Osteocyte (in vitro differentiated cells): ENCODE measurements around the gene GOLGA6L25. TPM values are rescaled to one million over a fixed set of nuclear protein-coding genes. Genes with fewer than 3 reads are reported as not detected.
"Not testable (repeated sequence)": the region's sequence is repeated elsewhere in the genome, so short reads cannot be mapped to it uniquely, and the experiment has no call there.

ENCODE experiments used
- DNase-seq: peaks from one replicate; pipeline ENCODE4 v3.0.0; 2021; ENCODE audit warnings: mixed read lengths; ENCODE audit not compliant: unreplicated experiment; ENCODE audit errors: extremely low spot score
- H3K27ac Mint-ChIP-seq: one replicate; pipeline ENCODE4 v1.8.0; 2021; ENCODE audit warnings: mild to moderate bottlenecking, mixed read lengths; ENCODE audit not compliant: unreplicated experiment
- H3K27me3 Mint-ChIP-seq: one replicate; pipeline ENCODE4 v1.8.0; 2021; ENCODE audit warnings: mixed read lengths; ENCODE audit not compliant: unreplicated experiment
- H3K36me3 Mint-ChIP-seq: one replicate; pipeline ENCODE4 v1.8.0; 2021; ENCODE audit warnings: mixed read lengths; ENCODE audit not compliant: unreplicated experiment
- H3K4me1 Mint-ChIP-seq: one replicate; pipeline ENCODE4 v1.8.0; 2021; ENCODE audit warnings: mixed read lengths; ENCODE audit not compliant: unreplicated experiment
- H3K4me3 Mint-ChIP-seq: one replicate; pipeline ENCODE4 v1.8.0; 2021; ENCODE audit warnings: mild to moderate bottlenecking, moderate library complexity, mixed read lengths; ENCODE audit not compliant: unreplicated experiment
- H3K9me3 Mint-ChIP-seq: one replicate; pipeline ENCODE4 v1.8.0; 2021; ENCODE audit warnings: mixed read lengths; ENCODE audit not compliant: unreplicated experiment
- total RNA-seq: library from RNA; stranded (reverse); gene quantifications from 2 replicates; pipeline ENCODE4 v1.2.1, GENCODE V29; 2021

Gene GOLGA6L25
- total RNA-seq, 1 donor from 2014 or later: not detected

- H3K36me3 Mint-ChIP-seq, H3K27ac Mint-ChIP-seq, H3K4me1 Mint-ChIP-seq, H3K27me3 Mint-ChIP-seq, H3K9me3 Mint-ChIP-seq, DNase-seq, H3K4me3 Mint-ChIP-seq: not testable (repeated sequence)
Observed at GRCh38 chr15:28598209-28598608, 44.8 kb downstream of the GOLGA6L25 start.

GRCh38 chr15:28602152-28602551, 48.8 kb downstream of the GOLGA6L25 start:
- H3K4me1 Mint-ChIP-seq, H3K27me3 Mint-ChIP-seq, DNase-seq, H3K27ac Mint-ChIP-seq, H3K4me3 Mint-ChIP-seq, H3K36me3 Mint-ChIP-seq, H3K9me3 Mint-ChIP-seq: not testable (repeated sequence)

Other genes starting within 250 kb of the GOLGA6L25 start
- 89.2 and 94.1 TPM in 2 replicates for gene HERC2, start 231.4 kb upstream of the GOLGA6L25 start, total RNA-seq
- not detected in 2 replicates for gene GOLGA6L24, start 195.5 kb upstream of the GOLGA6L25 start, total RNA-seq
- gene GOLGA8F, start 174.9 kb upstream of the GOLGA6L25 start, total RNA-seq: not detected in 2 replicates
- not detected in 2 replicates for gene GOLGA8G, start 20.6 kb upstream of the GOLGA6L25 start, total RNA-seq
- gene GOLGA8M, start 158.9 kb downstream of the GOLGA6L25 start, total RNA-seq: 2.7 and 3.5 TPM in 2 replicates